ENCODE results near the gene ENAH.

DNA sequence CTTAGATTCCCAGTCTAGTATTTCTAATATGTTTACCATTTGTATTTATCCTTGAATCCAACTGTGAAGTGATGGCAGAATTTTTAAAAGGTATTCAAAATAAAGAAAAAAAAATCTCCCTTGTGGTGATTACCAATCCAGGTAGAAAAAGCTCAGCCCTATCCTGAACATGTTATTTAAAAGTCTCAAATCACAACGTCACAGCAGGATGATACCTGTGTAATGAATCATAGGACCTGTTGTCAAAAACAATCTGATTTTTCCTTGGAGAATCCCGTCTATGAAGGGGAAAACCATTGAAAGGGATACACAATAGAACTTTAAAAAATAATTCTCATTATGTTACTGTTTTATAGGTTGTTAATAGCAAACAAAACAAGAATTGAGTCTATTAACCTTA, 148.1 kb downstream of the ENAH start:
- no peak for TF ChIP-seq SPI1 (IDR thresholded peaks at IDR 0.05; ENCODE audit: borderline replicate concordance, low read depth)
- TF ChIP-seq, protein P1, sequence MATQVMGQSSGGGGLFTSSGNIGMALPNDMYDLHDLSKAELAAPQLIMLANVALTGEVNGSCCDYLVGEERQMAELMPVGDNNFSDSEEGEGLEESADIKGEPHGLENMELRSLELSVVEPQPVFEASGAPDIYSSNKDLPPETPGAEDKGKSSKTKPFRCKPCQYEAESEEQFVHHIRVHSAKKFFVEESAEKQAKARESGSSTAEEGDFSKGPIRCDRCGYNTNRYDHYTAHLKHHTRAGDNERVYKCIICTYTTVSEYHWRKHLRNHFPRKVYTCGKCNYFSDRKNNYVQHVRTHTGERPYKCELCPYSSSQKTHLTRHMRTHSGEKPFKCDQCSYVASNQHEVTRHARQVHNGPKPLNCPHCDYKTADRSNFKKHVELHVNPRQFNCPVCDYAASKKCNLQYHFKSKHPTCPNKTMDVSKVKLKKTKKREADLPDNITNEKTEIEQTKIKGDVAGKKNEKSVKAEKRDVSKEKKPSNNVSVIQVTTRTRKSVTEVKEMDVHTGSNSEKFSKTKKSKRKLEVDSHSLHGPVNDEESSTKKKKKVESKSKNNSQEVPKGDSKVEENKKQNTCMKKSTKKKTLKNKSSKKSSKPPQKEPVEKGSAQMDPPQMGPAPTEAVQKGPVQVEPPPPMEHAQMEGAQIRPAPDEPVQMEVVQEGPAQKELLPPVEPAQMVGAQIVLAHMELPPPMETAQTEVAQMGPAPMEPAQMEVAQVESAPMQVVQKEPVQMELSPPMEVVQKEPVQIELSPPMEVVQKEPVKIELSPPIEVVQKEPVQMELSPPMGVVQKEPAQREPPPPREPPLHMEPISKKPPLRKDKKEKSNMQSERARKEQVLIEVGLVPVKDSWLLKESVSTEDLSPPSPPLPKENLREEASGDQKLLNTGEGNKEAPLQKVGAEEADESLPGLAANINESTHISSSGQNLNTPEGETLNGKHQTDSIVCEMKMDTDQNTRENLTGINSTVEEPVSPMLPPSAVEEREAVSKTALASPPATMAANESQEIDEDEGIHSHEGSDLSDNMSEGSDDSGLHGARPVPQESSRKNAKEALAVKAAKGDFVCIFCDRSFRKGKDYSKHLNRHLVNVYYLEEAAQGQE (IDR thresholded peaks at IDR 0.05; ENCODE audit: insufficient replicate concordance, low read depth) = no peak

Data from HL-60 (cell line).